Smooth muscle cell (in vitro differentiated cells): ENCODE data around the gene BCAR1. TPM values are rescaled to one million over a fixed set of nuclear protein-coding genes. Genes with fewer than 3 reads are reported as not detected.

Experiments used
- DNase-seq: peaks from one replicate; lab custom pipeline; 2025; ENCODE audit not compliant: unreplicated experiment; lab: John Stamatoyannopoulos, UW
- H2AFZ ChIP-seq: fragments of 200-600 bp; sonication (generic); 2 replicates; pipeline ENCODE4 v1.6.0; 2016; ENCODE audit warnings: antibody characterized with exemption, low read depth, mild to moderate bottlenecking
- H3F3A ChIP-seq: fragments of 200-600 bp; sonication (generic); 2 replicates; pipeline ENCODE4 v1.6.0; 2017; ENCODE audit warnings: antibody characterized with exemption, low read depth
- H3K27ac ChIP-seq: fragments of 200-600 bp; sonication (generic); 2 replicates; pipeline ENCODE4 v1.5.1; 2016; ENCODE audit warnings: low read depth, mild to moderate bottlenecking
- H3K27me3 ChIP-seq: fragments of 200-600 bp; sonication (generic); 2 replicates; pipeline ENCODE4 v1.6.1; 2016; ENCODE audit warnings: low read depth, mild to moderate bottlenecking
- H3K36me3 ChIP-seq: fragments of 200-600 bp; sonication (generic); 2 replicates; pipeline ENCODE4 v1.5.1; 2016; ENCODE audit warnings: low read depth
- H3K4me1 ChIP-seq: fragments of 200-600 bp; sonication (generic); 2 replicates; pipeline ENCODE4 v1.5.1; 2016; ENCODE audit warnings: low read depth
- H3K4me2 ChIP-seq: fragments of 200-600 bp; sonication (generic); 2 replicates; pipeline ENCODE4 v1.6.0; 2016; ENCODE audit warnings: mild to moderate bottlenecking
- H3K4me3 ChIP-seq: fragments of 200-600 bp; sonication (generic); 2 replicates; pipeline ENCODE4 v1.5.1; 2016; ENCODE audit warnings: mild to moderate bottlenecking
- H3K79me2 ChIP-seq: fragments of 200-600 bp; sonication (generic); 2 replicates; pipeline ENCODE4 v1.6.0; 2016; ENCODE audit warnings: low read depth, mild to moderate bottlenecking
- H3K9ac ChIP-seq: fragments of 200-600 bp; sonication (generic); 2 replicates; pipeline ENCODE4 v1.6.0; 2016; ENCODE audit warnings: low read depth
- H3K9me3 ChIP-seq: fragments of 200-600 bp; sonication (generic); replicated peaks from 2 replicates; pipeline ENCODE4 v1.5.1; 2016; ENCODE audit warnings: low read depth
- H4K20me1 ChIP-seq: fragments of 200-600 bp; sonication (generic); 2 replicates; pipeline ENCODE4 v1.6.0; 2016; ENCODE audit warnings: low read depth
- CTCF ChIP-seq: fragments of 200-600 bp; sonication (generic); IDR thresholded peaks from 2 replicates; pipeline ENCODE4 v1.5.1; 2017; ENCODE audit warnings: borderline replicate concordance, mild to moderate bottlenecking, antibody characterized with exemption; ENCODE audit not compliant: insufficient read depth, poor library complexity, severe bottlenecking
- WGBS: methylation state at CpG from one replicate; pipeline ENCODE4 v1.1.7; 2016; ENCODE audit warnings: low lambda C conversion rate; 5-methylcytosine and 5-hydroxymethylcytosine counted together
- polyA plus RNA-seq: library from polyadenylated mRNA; unstranded; fragments of >200 nt; fragmentation: Nextera tagmentation; extraction: Ambion mirVana; gene quantifications from 2 replicates; pipeline ENCODE4 v1.2.1, GENCODE V29; 2016
- total RNA-seq: library from RNA; depleted of rRNA; stranded (reverse); fragments of >200 nt; gene quantifications from 2 replicates; pipeline ENCODE4 v1.2.3, GENCODE V29; 2014

BCAR1 gene
- total and polyA plus RNA-seq, 2 experiments from 2014 or later: 49.4 to 117 TPM

GRCh38 chr16:75238132-75238852 lies 13.1 kb downstream of the BCAR1 start:
- H4K20me1 ChIP-seq: peaks cover 78% of the 10 kb centered on the region
- H3K27me3 ChIP-seq: no peaks in the 10 kb centered on the region
- peaks cover 4% of the 10 kb centered on the region for H3F3A ChIP-seq
- H3K4me2 ChIP-seq: peak overlapping the region; percentile 71
- peaks cover 17% of the 10 kb centered on the region for H3K4me1 ChIP-seq
- no peak for TF ChIP-seq CTCF
- H3K27ac ChIP-seq: peak overlapping the region; percentile 93
- peaks cover under 1% of the 10 kb centered on the region for H3K36me3 ChIP-seq
- WGBS: 45% methylated on average over 25 of the region's 25 CpGs
- peak overlapping the region; percentile 64 for H3K9ac ChIP-seq
- peaks cover 92% of the 10 kb centered on the region for H3K79me2 ChIP-seq
- no peak overlapping the region for H3K4me3 ChIP-seq
- DNase-seq: peak; percentile 58
- no peaks in the 10 kb centered on the region for H3K9me3 ChIP-seq
- H2AFZ ChIP-seq: no peak overlapping the region

GRCh38 chr16:75237398-75238131 lies 13.9 kb downstream of the BCAR1 start:
- H3K27me3 ChIP-seq: no peaks in the 10 kb centered on the region
- peaks cover 8% of the 10 kb centered on the region for H3K36me3 ChIP-seq
- no peak overlapping the region for H2AFZ ChIP-seq
- H3F3A ChIP-seq: peaks cover 4% of the 10 kb centered on the region
- WGBS: 94% methylated on average over 18 of the region's 18 CpGs
- no peak overlapping the region for H3K4me3 ChIP-seq
- TF ChIP-seq CTCF: no peak
- peak overlapping the region; percentile 93 for H3K27ac ChIP-seq
- peak overlapping the region; percentile 71 for H3K4me2 ChIP-seq
- peaks cover 92% of the 10 kb centered on the region for H3K79me2 ChIP-seq
- DNase-seq: no peak
- H3K4me1 ChIP-seq: peaks cover 17% of the 10 kb centered on the region
- no peaks in the 10 kb centered on the region for H3K9me3 ChIP-seq
- H3K9ac ChIP-seq: peak overlapping the region; percentile 64
- peaks cover 85% of the 10 kb centered on the region for H4K20me1 ChIP-seq

GRCh38 chr16:75236736-75237397 lies 14.6 kb downstream of the BCAR1 start:
- peaks cover 9% of the 10 kb centered on the region for H3K36me3 ChIP-seq

More at GRCh38 chr16:75236736-75237397, 14.6 kb downstream of the BCAR1 start:
- Histone ChIP-seq H2AFZ (no peak overlapping the region), H3K4me3 (no peak overlapping the region), H4K20me1 (peaks cover 91% of the 10 kb centered on the region), H3K27ac (peak overlapping the region; percentile 93), H3K27me3 (no peaks in the 10 kb centered on the region), H3F3A (peaks cover 7% of the 10 kb centered on the region), H3K4me2 (no peak overlapping the region), H3K79me2 (peaks cover 92% of the 10 kb centered on the region), H3K9me3 (no peaks in the 10 kb centered on the region), H3K4me1 (peaks cover 17% of the 10 kb centered on the region), H3K9ac (no peak overlapping the region)
- TF ChIP-seq CTCF: no peak
- DNase-seq: no peak
- WGBS: 97% methylated on average over 28 of the region's 28 CpGs
